ENCODE results near the gene RPS27. TPM values are rescaled to one million over a fixed set of nuclear protein-coding genes. Genes with fewer than 3 reads are reported as not detected.
A peak's percentile ranks its signal among the peaks of the same experiment; 100 is the strongest.

RPS27 gene
- polyA plus RNA-seq, 1 of the 3 experiments (the other 2 are of a cell fraction), result 7,060 TPM

DNA sequence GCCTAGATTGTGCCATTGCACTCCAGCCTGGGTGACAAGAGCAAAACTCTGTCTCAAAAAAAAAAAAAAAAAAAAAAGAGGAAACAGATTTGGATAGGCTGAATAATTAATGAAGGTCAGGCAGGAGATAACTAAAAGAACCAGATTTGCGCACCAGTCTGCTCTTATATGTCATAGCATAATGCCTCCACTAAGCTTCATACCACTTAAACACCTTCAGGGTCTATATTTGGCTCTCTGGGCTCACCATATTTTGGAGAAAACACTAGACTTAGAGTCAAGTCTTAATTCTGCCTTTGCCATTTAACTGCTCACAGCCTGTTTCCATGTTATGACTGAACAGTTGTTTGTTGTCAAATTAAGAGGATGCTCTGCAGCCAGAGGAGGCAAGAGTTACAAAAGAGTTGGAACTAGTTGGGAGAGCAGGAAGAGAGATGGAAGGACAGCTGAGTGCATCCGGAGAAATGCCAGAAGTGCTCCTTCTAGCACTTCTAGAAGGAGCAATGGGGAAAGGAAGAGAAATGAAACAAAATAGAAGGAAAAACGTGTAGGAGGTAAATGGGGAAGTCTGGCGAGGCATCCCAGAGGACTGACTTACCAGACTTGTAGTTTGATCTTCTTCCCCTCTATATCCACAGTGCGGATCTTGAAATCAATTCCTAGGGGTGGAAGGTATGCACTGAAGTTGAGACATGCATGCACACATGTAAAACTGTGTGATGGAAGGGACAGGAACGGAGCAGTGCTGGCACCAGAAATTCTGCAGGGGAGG is 6.3 kb upstream of the RPS27 start (continued):
- TF ChIP-seq TEAD4 (IDR thresholded peaks at IDR 0.05; ENCODE audit: borderline replicate concordance, insufficient read depth) (no peak), RFX5 (IDR thresholded peaks at IDR 0.05; ENCODE audit: low read length) (no peak), TCF12 (IDR thresholded peaks at IDR 0.05) (no peak)
- TF ChIP-seq, protein P1, sequence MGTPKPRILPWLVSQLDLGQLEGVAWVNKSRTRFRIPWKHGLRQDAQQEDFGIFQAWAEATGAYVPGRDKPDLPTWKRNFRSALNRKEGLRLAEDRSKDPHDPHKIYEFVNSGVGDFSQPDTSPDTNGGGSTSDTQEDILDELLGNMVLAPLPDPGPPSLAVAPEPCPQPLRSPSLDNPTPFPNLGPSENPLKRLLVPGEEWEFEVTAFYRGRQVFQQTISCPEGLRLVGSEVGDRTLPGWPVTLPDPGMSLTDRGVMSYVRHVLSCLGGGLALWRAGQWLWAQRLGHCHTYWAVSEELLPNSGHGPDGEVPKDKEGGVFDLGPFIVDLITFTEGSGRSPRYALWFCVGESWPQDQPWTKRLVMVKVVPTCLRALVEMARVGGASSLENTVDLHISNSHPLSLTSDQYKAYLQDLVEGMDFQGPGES (IDR thresholded peaks at IDR 0.05; ENCODE audit: low read depth, low read length), result no peak

DNA sequence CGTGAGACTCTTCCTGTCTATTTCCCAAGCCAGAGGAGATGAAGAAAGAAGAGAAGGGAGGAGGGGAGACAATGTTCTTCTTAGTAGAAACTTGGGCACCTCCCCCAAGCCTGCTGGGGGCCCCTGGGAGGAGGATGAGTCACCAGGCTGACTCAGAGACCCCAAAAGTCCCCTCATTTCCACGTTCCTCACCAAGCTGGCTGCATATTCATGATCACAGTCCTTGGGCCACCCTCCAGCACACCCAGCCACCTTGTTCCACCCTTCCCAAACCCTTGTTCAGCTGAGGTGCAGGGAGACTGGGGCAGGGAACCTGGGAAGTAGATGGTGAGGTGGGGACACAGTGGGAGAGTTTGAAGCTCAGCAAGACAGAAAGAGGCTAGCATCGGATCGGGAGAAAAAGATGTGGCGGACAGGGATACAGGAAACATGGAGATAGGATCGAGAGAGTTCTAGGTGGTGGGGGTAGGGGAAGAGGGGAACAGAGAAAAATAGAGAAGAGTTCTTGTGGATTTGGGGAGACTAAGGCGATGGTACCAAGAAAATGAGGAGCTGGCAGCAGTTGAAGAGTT is 5.1 kb upstream of the RPS27 start:
- POLR2A ChIA-PET, result interaction anchor here (0.6 to 2.7 kb wide), 6 partner anchors 8 to 183 kb away, joined by 3 to 17 read pairs (median 4); partner anchors contain the start of genes CREB3L4, CRTC2, JTB and SLC39A1

More for the DNA sequence above, 5.1 kb upstream of the RPS27 start:
- WGBS (ENCODE audit: low lambda C conversion rate), result 15% methylated on average over 7 of the region's 7 CpGs
- Histone ChIP-seq H4K20me1 (ENCODE audit: insufficient read depth) (no peaks in the 10 kb centered on the region), H3K4me1 (ENCODE audit: control insufficient read depth in 1 of 2, insufficient read depth in 2 of 2, low read depth in 1 of 2, low read length in 1 of 2) (peaks cover 15 to 16% of the 10 kb centered on the region in 2 experiments), H3K9me3 (no peaks in the 10 kb centered on the region), H3K4me2 (peak overlapping the region; percentile 99), H3K27ac (ENCODE audit: low read depth in 2 of 2, low read length in 1 of 2) (peak overlapping the region; percentile 67 to 86), H3K27me3 (ENCODE audit: insufficient read depth) (no peaks in the 10 kb centered on the region), H2AFZ (ENCODE audit: low read depth) (peak overlapping the region; percentile 79), H3K79me2 (ENCODE audit: insufficient read depth) (peaks cover 25% of the 10 kb centered on the region), H3K4me3 (ENCODE audit: low read depth in 2 of 2, low read length in 1 of 2) (peak overlapping the region; percentile 81 to 90), H3K9me2 (no peaks in the 10 kb centered on the region), H3F3A (replicated peaks; ENCODE audit: insufficient read depth) (peaks cover 22% of the 10 kb centered on the region), H3K36me3 (replicated peaks in 1 of 2; ENCODE audit: control insufficient read depth in 1 of 2, insufficient read depth in 2 of 2, low read length in 1 of 2) (peaks cover 15 to 28% of the 10 kb centered on the region in 2 experiments), H3K9ac (peak overlapping the region; percentile 86)
- TF ChIP-seq TCF12 (IDR thresholded peaks at IDR 0.05) (0 out of 2 replicates have a peak, but pooled peaks have one; percentile 25), MXI1 (IDR thresholded peaks at IDR 0.05; ENCODE audit: low read depth, low read length) (no peak), POLR2AphosphoS5 (IDR thresholded peaks at IDR 0.05; ENCODE audit: low read depth, low read length) (no peak), MEF2A (IDR thresholded peaks at IDR 0.05; ENCODE audit: borderline replicate concordance, low read depth) (no peak), EZH2phosphoT487 (IDR thresholded peaks at IDR 0.05; ENCODE audit: borderline replicate concordance, low read depth) (no peak), EP300 (IDR thresholded peaks at IDR 0.05; ENCODE audit: borderline replicate concordance in 1 of 2, low read depth in 1 of 2, low read length in 1 of 2) (no peak), TEAD4 (IDR thresholded peaks at IDR 0.05; ENCODE audit: borderline replicate concordance, insufficient read depth) (no peak), YY1 (IDR thresholded peaks at IDR 0.05; ENCODE audit: low read depth) (no peak), RAD21 (IDR thresholded peaks at IDR 0.05; ENCODE audit: low read length) (no peak), JUND (IDR thresholded peaks at IDR 0.05) (peak; percentile 77), FOSL2 (IDR thresholded peaks at IDR 0.05; ENCODE audit: borderline replicate concordance, low read depth) (peak; percentile 88), TAF1 (IDR thresholded peaks at IDR 0.05; ENCODE audit: borderline replicate concordance, low read depth, low read length) (no peak), GATA2 (CRISPR knock-in tag; IDR thresholded peaks at IDR 0.05) (no peak)
- TF ChIP-seq, protein P2, sequence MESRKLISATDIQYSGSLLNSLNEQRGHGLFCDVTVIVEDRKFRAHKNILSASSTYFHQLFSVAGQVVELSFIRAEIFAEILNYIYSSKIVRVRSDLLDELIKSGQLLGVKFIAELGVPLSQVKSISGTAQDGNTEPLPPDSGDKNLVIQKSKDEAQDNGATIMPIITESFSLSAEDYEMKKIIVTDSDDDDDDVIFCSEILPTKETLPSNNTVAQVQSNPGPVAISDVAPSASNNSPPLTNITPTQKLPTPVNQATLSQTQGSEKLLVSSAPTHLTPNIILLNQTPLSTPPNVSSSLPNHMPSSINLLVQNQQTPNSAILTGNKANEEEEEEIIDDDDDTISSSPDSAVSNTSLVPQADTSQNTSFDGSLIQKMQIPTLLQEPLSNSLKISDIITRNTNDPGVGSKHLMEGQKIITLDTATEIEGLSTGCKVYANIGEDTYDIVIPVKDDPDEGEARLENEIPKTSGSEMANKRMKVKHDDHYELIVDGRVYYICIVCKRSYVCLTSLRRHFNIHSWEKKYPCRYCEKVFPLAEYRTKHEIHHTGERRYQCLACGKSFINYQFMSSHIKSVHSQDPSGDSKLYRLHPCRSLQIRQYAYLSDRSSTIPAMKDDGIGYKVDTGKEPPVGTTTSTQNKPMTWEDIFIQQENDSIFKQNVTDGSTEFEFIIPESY (IDR thresholded peaks at IDR 0.05; ENCODE audit: borderline replicate concordance, low read depth), result no peak
- TF ChIP-seq, protein P1 (IDR thresholded peaks at IDR 0.05; ENCODE audit: low read depth, low read length), result no peak
- TF ChIP-seq, protein P3, sequence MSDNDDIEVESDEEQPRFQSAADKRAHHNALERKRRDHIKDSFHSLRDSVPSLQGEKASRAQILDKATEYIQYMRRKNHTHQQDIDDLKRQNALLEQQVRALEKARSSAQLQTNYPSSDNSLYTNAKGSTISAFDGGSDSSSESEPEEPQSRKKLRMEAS (IDR thresholded peaks at IDR 0.05; ENCODE audit: low read depth), result 0 out of 2 replicates have a peak, but pooled peaks have one; percentile 34
- TF ChIP-seq, protein P4, sequence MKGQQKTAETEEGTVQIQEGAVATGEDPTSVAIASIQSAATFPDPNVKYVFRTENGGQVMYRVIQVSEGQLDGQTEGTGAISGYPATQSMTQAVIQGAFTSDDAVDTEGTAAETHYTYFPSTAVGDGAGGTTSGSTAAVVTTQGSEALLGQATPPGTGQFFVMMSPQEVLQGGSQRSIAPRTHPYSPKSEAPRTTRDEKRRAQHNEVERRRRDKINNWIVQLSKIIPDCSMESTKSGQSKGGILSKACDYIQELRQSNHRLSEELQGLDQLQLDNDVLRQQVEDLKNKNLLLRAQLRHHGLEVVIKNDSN (IDR thresholded peaks at IDR 0.05; ENCODE audit: borderline replicate concordance, low read depth), result no peak
- TF ChIP-seq, protein P5, sequence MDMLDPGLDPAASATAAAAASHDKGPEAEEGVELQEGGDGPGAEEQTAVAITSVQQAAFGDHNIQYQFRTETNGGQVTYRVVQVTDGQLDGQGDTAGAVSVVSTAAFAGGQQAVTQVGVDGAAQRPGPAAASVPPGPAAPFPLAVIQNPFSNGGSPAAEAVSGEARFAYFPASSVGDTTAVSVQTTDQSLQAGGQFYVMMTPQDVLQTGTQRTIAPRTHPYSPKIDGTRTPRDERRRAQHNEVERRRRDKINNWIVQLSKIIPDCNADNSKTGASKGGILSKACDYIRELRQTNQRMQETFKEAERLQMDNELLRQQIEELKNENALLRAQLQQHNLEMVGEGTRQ (IDR thresholded peaks at IDR 0.05; ENCODE audit: borderline replicate concordance, low read depth, low read length), result no peak
- TF ChIP-seq, protein P6, sequence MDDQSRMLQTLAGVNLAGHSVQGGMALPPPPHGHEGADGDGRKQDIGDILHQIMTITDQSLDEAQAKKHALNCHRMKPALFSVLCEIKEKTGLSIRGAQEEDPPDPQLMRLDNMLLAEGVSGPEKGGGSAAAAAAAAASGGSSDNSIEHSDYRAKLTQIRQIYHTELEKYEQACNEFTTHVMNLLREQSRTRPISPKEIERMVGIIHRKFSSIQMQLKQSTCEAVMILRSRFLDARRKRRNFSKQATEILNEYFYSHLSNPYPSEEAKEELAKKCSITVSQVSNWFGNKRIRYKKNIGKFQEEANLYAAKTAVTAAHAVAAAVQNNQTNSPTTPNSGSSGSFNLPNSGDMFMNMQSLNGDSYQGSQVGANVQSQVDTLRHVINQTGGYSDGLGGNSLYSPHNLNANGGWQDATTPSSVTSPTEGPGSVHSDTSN (IDR thresholded peaks at IDR 0.05), result no peak
- CTCF ChIA-PET, result interaction anchor here (0.9 to 4.9 kb wide), 13 partner anchors 11 to 400 kb away, joined by 3 to 68 read pairs (median 10); partner anchors contain the start of genes CHTOP, CRTC2, DENND4B and JTB
- no peak for DNase-seq
